Measurements from ENCODE around the gene ZBTB32.

- TF ChIP-seq POLR2A (IDR thresholded peaks at IDR 0.05): no peak
- TF ChIP-seq, protein P1, sequence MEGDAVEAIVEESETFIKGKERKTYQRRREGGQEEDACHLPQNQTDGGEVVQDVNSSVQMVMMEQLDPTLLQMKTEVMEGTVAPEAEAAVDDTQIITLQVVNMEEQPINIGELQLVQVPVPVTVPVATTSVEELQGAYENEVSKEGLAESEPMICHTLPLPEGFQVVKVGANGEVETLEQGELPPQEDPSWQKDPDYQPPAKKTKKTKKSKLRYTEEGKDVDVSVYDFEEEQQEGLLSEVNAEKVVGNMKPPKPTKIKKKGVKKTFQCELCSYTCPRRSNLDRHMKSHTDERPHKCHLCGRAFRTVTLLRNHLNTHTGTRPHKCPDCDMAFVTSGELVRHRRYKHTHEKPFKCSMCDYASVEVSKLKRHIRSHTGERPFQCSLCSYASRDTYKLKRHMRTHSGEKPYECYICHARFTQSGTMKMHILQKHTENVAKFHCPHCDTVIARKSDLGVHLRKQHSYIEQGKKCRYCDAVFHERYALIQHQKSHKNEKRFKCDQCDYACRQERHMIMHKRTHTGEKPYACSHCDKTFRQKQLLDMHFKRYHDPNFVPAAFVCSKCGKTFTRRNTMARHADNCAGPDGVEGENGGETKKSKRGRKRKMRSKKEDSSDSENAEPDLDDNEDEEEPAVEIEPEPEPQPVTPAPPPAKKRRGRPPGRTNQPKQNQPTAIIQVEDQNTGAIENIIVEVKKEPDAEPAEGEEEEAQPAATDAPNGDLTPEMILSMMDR (IDR thresholded peaks at IDR 0.05): no peak
- TF ChIP-seq POLR2AphosphoS5 (IDR thresholded peaks at IDR 0.05): no peak
- no peak for TF ChIP-seq EP300 (IDR thresholded peaks at IDR 0.05)
Measured at GRCh38 chr19:35663981-35664380, 40.4 kb upstream of the ZBTB32 start.
